NOMO-1 treated with dmso at 0.1 percent for 144 hours (cell line): ENCODE measurements around the gene NIPAL3.
"Not testable (repeated sequence)": the region's sequence is repeated elsewhere in the genome, so short reads cannot be mapped to it uniquely, and the experiment has no call there.

ENCODE experiments used
- DNase-seq: peaks from one replicate; lab custom pipeline; 2025; ENCODE audit not compliant: unreplicated experiment; lab: John Stamatoyannopoulos, UW

The NIPAL3 gene

GRCh38 chr1:24514946-24515345 lies 99.3 kb downstream of the NIPAL3 start:
- DNase-seq: no peak

GRCh38 chr1:24515671-24516209 lies 100.1 kb downstream of the NIPAL3 start:
- not testable (repeated sequence) for DNase-seq

- no peak for DNase-seq
Measured at GRCh38 chr1:24516506-24516905, 100.9 kb downstream of the NIPAL3 start.

DNA sequence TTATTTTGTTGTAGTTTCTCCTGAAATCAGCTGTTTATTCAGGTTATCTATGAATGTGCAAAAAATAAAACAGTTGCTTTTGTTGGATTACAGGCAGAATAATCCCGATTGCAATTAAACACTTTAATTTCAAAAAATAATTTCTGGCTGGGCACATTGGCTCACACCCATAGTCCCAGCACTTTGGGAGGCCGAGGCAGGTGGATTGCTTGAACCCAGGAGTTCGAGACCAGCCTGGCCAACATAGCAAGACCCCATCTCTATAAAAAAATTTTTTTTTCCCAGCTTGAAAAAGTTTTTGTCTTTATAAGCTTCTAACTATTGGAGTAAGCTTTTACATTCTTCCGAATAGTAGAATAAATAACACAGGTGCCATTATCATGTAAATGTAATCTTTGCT lies 102.3 kb downstream of the NIPAL3 start:
- DNase-seq: no peak

- not testable (repeated sequence) for DNase-seq
Measured at GRCh38 chr1:24520282-24520681, 104.7 kb downstream of the NIPAL3 start.
